HCT116 (cell line): ENCODE data around the gene RPL41. TPM values are rescaled to one million over a fixed set of nuclear protein-coding genes. Genes with fewer than 3 reads are reported as not detected.

Experiments
- ATAC-seq: fragments of 200-7000 bp; cut with Tn5 transposase; 2 replicates; pipeline ENCODE4 v1.9.1; 2020; ENCODE audit warnings: mild to moderate bottlenecking, moderate library complexity
- BruUV-seq: library from RNA; stranded (reverse); fragments of 400-500 nt; replicated peaks from 2 replicates; lab custom pipeline; 2021; lab: Mats Ljungman, UMichigan
- CTCF ChIA-PET: fragments of 300-600 bp; sonication (Branson Sonifier 250); formaldehyde crosslinking; loops from one replicate; lab custom pipeline; 2021; ENCODE audit warnings: antibody characterized with exemption; lab: Charles Lee
- POLR2A ChIA-PET: fragments of 300-600, 350-600 bp; sonication (Branson Sonifier 250); formaldehyde crosslinking; loops from one replicate; lab custom pipeline; 2021; ENCODE audit warnings: antibody characterized with exemption; lab: Charles Lee
- RAD21 ChIA-PET, 2 experiments: fragments of 300-600 bp; sonication (Branson Sonifier 250); formaldehyde crosslinking; loops; one replicate each; lab custom pipeline; 2023; ENCODE audit warnings: low total read pairs in 2 of 2; ENCODE audit not compliant: uncharacterized antibody in 2 of 2, unreplicated experiment in 2 of 2, low non-redundant PET in 1 of 2; lab: Charles Lee
- DNase-seq: peaks from one replicate; pipeline ENCODE4 v3.0.0-alpha.2; 2010; ENCODE audit warnings: low read depth, low spot score
- H2AFZ ChIP-seq: fragments of 200-600 bp; shearing (Covaris generic), sonication (generic); 2 replicates; pipeline ENCODE4 v1.6.1; 2017; ENCODE audit warnings: low read depth, mixed run types, mixed read lengths, antibody characterized with exemption, low read length; ENCODE audit not compliant: poor library complexity, severe bottlenecking
- H3K27ac ChIP-seq: 2 replicates; pipeline ENCODE4 v1.5.1; 2012; ENCODE audit warnings: low read depth, low read length
- H3K27me3 ChIP-seq: fragments of 200-600 bp; sonication (generic); 2 replicates; pipeline ENCODE4 v1.6.1; 2016; ENCODE audit warnings: mixed run types, low read length, mixed read lengths; ENCODE audit not compliant: insufficient read depth
- H3K36me3 ChIP-seq, 2 experiments: fragments of 200-500 bp in 1 of 2; fragments of 200-600 bp in 1 of 2; sonication (Bioruptor generic) in 1 of 2; sonication (generic) in 1 of 2; 2 replicates each; pipeline versions ENCODE4 v1.5.1 to v1.6.1; 2014 to 2016; ENCODE audit warnings: low read length in 2 of 2, inconsistent platforms in 1 of 2, mixed read lengths in 1 of 2, mixed run types in 1 of 2; ENCODE audit not compliant: insufficient read depth in 2 of 2, control insufficient read depth in 1 of 2
- H3K4me1 ChIP-seq, 2 experiments: fragments of 200-600 bp in 1 of 2; sonication (generic) in 1 of 2; 2 replicates each; pipeline versions ENCODE4 v1.5.1 to v1.6.1; 2012 to 2017; ENCODE audit warnings: low read length in 2 of 2, inconsistent platforms in 1 of 2, mild to moderate bottlenecking in 1 of 2, mixed read lengths in 1 of 2, mixed run types in 1 of 2, moderate library complexity in 1 of 2; ENCODE audit not compliant: insufficient read depth in 2 of 2, control insufficient read depth in 1 of 2
- H3K4me2 ChIP-seq: fragments of 200-600 bp; sonication (generic); 2 replicates; pipeline ENCODE4 v1.6.1; 2017; ENCODE audit warnings: mixed run types, low read length, mixed read lengths
- H3K4me3 ChIP-seq, 2 experiments: fragments of 200-600 bp in 1 of 2; sonication (generic) in 1 of 2; replicated peaks in 1 of 2; 2 replicates each; pipeline ENCODE4 v1.5.1; 2011 to 2016; ENCODE audit warnings: low read length in 2 of 2, control low read depth in 1 of 2, low read depth in 1 of 2, mild to moderate bottlenecking in 1 of 2, mixed read lengths in 1 of 2, mixed run types in 1 of 2
- H3K79me2 ChIP-seq: fragments of 200-600 bp; sonication (generic); 2 replicates; pipeline ENCODE4 v1.6.1; 2017; ENCODE audit warnings: mild to moderate bottlenecking, mixed run types, low read length, moderate library complexity, mixed read lengths; ENCODE audit not compliant: insufficient read depth
- H3K9ac ChIP-seq: fragments of 200-600 bp; sonication (generic); 2 replicates; pipeline ENCODE4 v1.6.1; 2016; ENCODE audit warnings: low read length, mixed read lengths
- H3K9me2 ChIP-seq: fragments of 200-600 bp; sonication (generic), shearing (Covaris generic); 2 replicates; pipeline ENCODE4 v1.6.1; 2017; ENCODE audit warnings: mixed run types, mild to moderate bottlenecking, moderate library complexity; ENCODE audit not compliant: insufficient read depth
- H3K9me3 ChIP-seq, 2 experiments: fragments of 200-500 bp in 1 of 2; fragments of 200-600 bp in 1 of 2; sonication (Bioruptor generic) in 1 of 2; sonication (generic) in 1 of 2; 2 replicates each; pipeline ENCODE4 v1.6.1; 2014 to 2017; ENCODE audit warnings: low read length in 2 of 2, mixed read lengths in 2 of 2, inconsistent platforms in 1 of 2, low read depth in 1 of 2, mild to moderate bottlenecking in 1 of 2, mixed run types in 1 of 2, moderate library complexity in 1 of 2; ENCODE audit not compliant: control insufficient read depth in 1 of 2, insufficient read depth in 1 of 2
- H4K20me1 ChIP-seq: fragments of 200-600 bp; sonication (generic), shearing (Covaris generic); 2 replicates; pipeline ENCODE4 v1.6.1; 2017; ENCODE audit warnings: mixed run types, mild to moderate bottlenecking, moderate library complexity; ENCODE audit not compliant: insufficient read depth
- ATF3 ChIP-seq: IDR thresholded peaks from 2 replicates; pipeline ENCODE4 v1.6.1; 2012
- CEBPB ChIP-seq: IDR thresholded peaks from 2 replicates; pipeline ENCODE4 v1.6.1; 2012; ENCODE audit warnings: low read depth
- EGR1 ChIP-seq: IDR thresholded peaks from 2 replicates; pipeline ENCODE4 v1.6.1; 2012; ENCODE audit warnings: low read depth
- ELF1 ChIP-seq: IDR thresholded peaks from 2 replicates; pipeline ENCODE4 v1.6.1; 2012; ENCODE audit warnings: low read depth, borderline replicate concordance
- EZH2 ChIP-seq: fragments of 200-600 bp; sonication (generic); IDR thresholded peaks from 2 replicates; pipeline ENCODE4 v1.6.1; 2017; ENCODE audit warnings: antibody characterized with exemption, mixed run types
- EZH2phosphoT487 ChIP-seq: fragments of 200-600 bp; IDR thresholded peaks from 2 replicates; pipeline ENCODE4 v1.6.1; 2018; ENCODE audit warnings: antibody characterized with exemption, borderline replicate concordance
- FOSL1 ChIP-seq: IDR thresholded peaks from 2 replicates; pipeline ENCODE4 v1.6.1; 2012; ENCODE audit warnings: low read depth
- JUND ChIP-seq: IDR thresholded peaks from 2 replicates; pipeline ENCODE4 v1.6.1; 2012
- POLR2AphosphoS5 ChIP-seq: IDR thresholded peaks from 2 replicates; pipeline ENCODE4 v1.6.1; 2011; ENCODE audit warnings: mild to moderate bottlenecking, low read depth, low read length, moderate library complexity
- SIN3A ChIP-seq: IDR thresholded peaks from 2 replicates; pipeline ENCODE4 v1.6.1; 2012; ENCODE audit warnings: low read depth
- ZBTB33 ChIP-seq: IDR thresholded peaks from 2 replicates; pipeline ENCODE4 v1.6.1; 2011; ENCODE audit warnings: mild to moderate bottlenecking, low read length, moderate library complexity; ENCODE audit not compliant: insufficient replicate concordance; ENCODE audit errors: extremely low read depth
- intact Hi-C: fragments of 100-400 bp; cut with micrococcal nuclease; formaldehyde crosslinking; loops from 2 replicates; pipeline ENCODE4 v1.10.0; 2022
- total RNA-seq: library from RNA; stranded (reverse); gene quantifications from one replicate; pipeline ENCODE4 v1.2.1, GENCODE V29; 2021; ENCODE audit not compliant: unreplicated experiment

Gene RPL41
- total RNA-seq, 1 experiment from 2014 or later, result 4,327 TPM

GRCh38 chr12:56153678-56154065, 37.2 kb downstream of the RPL41 start:
- no peak overlapping the region for H2AFZ ChIP-seq
- H3K36me3 ChIP-seq, result no peaks in the 10 kb centered on the region; a peak in 1 of 4 replicates
- no peaks in the 10 kb centered on the region for H3K9me3 ChIP-seq
- H3K4me3 ChIP-seq, result peak overlapping the region in 1 of 2 experiments; percentile 71; a peak in 3 of 4 replicates
- no TSS peak for BruUV-seq
- CTCF ChIA-PET, result no interaction called here
- H3K79me2 ChIP-seq, result peaks cover 6% of the 10 kb centered on the region
- H3K27ac ChIP-seq, result no peak overlapping the region
- TF ChIP-seq POLR2AphosphoS5 (no peak), ELF1 (no peak), FOSL1 (no peak), CEBPB (no peak), EGR1 (no peak), SIN3A (no peak), EZH2 (no peak), ZBTB33 (no peak), EZH2phosphoT487 (no peak), JUND (no peak), ATF3 (no peak)
- TF ChIP-seq, all 23 proteins: peak for 0
- Histone ChIP-seq H3K9me2 (no peaks in the 10 kb centered on the region), H3K27me3 (no peaks in the 10 kb centered on the region), H4K20me1 (no peaks in the 10 kb centered on the region), H3K9ac (peak overlapping the region; percentile 80), H3K4me2 (peak overlapping the region; percentile 81), H3K4me1 (peaks cover 18 to 30% of the 10 kb centered on the region in 2 experiments)
- POLR2A ChIA-PET, result no interaction called here
- no peak for ATAC-seq
- RAD21 ChIA-PET, result no interaction called here
- no peak for DNase-seq
- intact Hi-C loops, result loop anchor here (2.0 kb wide), 1 partner anchor 25 kb away; the partner anchor contains the start of gene ESYT1
